ENCODE measurements around the gene SERGEF.
A peak's percentile ranks its signal among the peaks of the same experiment; 100 is the strongest.

SERGEF gene

DNA sequence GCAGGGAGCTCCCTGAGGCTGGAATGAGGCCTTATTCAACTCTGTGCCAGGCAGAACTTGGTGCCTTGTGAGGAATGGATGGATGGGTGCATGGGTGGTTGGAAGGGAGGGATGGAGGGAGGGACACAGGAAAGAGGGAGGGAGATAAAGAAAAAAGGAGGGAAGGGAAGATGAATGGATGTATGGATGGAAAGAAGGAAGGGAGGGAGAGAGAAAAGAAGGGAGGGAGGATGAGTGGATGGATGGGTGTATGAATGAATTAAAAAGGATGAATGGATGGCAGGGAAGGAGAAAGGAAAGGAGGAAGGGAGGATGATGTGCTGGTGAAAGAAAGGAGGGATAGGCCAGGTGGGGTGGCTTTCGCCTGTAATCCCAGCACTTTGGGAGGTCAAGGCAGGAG, 243.6 kb downstream of the SERGEF start:
- DNase-seq (ENCODE audit: low read depth), result no peak
- no peak overlapping the region for H3K4me3 ChIP-seq (ENCODE audit: low read depth, low read length)

DNA sequence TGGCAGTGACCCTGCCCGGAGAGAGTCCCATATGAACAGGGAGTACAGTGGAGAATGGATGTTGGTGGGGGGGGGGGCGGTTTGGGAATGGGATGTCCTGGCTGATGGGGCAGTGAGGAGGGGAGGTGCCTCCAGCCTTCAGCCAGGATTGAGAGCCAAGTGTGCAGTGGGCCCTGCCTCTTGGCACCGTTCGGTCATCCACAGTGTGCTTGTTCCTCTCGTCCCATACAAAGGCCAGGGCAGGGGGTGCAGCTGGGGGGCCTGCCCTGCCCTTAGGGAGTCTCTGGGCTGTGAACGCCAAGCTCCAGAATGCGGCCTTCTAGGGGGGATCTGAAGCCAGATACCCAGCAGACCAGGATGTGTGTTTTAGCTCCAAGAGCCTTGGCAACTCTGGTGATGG, 244.3 kb downstream of the SERGEF start:
- DNase-seq (ENCODE audit: low read depth), result no peak
- H3K4me3 ChIP-seq (ENCODE audit: low read depth, low read length), result no peak overlapping the region
- TF ChIP-seq, protein P1, sequence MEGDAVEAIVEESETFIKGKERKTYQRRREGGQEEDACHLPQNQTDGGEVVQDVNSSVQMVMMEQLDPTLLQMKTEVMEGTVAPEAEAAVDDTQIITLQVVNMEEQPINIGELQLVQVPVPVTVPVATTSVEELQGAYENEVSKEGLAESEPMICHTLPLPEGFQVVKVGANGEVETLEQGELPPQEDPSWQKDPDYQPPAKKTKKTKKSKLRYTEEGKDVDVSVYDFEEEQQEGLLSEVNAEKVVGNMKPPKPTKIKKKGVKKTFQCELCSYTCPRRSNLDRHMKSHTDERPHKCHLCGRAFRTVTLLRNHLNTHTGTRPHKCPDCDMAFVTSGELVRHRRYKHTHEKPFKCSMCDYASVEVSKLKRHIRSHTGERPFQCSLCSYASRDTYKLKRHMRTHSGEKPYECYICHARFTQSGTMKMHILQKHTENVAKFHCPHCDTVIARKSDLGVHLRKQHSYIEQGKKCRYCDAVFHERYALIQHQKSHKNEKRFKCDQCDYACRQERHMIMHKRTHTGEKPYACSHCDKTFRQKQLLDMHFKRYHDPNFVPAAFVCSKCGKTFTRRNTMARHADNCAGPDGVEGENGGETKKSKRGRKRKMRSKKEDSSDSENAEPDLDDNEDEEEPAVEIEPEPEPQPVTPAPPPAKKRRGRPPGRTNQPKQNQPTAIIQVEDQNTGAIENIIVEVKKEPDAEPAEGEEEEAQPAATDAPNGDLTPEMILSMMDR (IDR thresholded peaks at IDR 0.05; ENCODE audit: low read depth, low read length, missing control alignments), result no peak

More for the DNA sequence above, 243.6 kb downstream of the SERGEF start:
- TF ChIP-seq, protein P1 (IDR thresholded peaks at IDR 0.05; ENCODE audit: low read depth, low read length, missing control alignments), result no peak

DNA sequence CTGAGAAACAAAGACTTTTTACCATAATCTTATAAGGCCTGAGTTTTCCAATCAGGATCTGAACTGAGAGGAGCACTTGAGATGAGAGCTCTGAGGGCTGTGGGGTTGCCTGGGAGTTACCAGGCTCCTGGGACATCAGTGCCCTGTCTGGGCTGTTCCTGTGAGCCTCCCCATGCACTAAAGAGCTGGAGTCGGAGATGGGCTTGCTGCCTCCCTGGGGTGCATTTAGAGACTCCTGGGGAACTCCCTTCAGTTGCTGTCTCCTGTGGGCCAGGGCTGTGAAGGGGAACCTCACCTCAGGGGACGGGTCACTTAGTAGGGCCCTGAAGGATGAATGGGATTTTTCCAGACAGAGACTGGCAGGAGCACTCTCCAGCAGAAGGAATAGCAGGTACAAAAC, 244.9 kb downstream of the SERGEF start:
- H3K4me3 ChIP-seq (ENCODE audit: low read depth, low read length), result no peak overlapping the region
- DNase-seq (ENCODE audit: low read depth), result no peak
- TF ChIP-seq, protein P1 (IDR thresholded peaks at IDR 0.05; ENCODE audit: low read depth, low read length, missing control alignments), result no peak

DNA sequence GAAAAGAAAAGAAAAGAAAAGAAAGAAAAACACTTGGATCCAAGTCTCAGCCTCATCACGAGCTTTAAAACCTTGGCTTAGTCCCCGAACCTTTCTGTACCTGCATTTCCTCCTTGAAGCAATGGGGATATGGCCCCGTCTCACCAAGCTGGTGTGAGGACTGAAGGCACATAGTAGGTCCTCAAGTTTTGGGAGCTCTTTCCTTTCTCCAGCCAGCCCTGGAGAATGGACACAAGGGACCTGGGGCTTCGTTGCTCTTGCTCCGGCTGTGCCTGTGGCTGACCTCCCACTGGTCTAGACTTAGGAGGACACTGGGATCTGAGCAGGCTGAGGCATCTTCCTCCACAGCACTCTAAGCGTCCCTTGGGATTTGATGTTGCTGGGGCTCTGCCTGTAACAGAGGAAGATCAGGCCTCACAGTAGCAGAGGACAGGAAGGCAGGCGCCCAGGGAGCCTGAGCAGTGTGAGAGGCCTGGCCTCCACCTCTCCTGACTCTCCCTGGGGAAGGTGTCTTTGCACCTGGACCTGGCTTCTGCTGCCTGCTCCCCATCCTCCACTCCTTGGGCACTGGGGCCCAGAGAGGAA, 245.5 kb downstream of the SERGEF start:
- TF ChIP-seq, protein P1 (IDR thresholded peaks at IDR 0.05; ENCODE audit: low read depth, low read length, missing control alignments), result no peak
- DNase-seq (ENCODE audit: low read depth), result no peak
- no peak overlapping the region for H3K4me3 ChIP-seq (ENCODE audit: low read depth, low read length)

DNA sequence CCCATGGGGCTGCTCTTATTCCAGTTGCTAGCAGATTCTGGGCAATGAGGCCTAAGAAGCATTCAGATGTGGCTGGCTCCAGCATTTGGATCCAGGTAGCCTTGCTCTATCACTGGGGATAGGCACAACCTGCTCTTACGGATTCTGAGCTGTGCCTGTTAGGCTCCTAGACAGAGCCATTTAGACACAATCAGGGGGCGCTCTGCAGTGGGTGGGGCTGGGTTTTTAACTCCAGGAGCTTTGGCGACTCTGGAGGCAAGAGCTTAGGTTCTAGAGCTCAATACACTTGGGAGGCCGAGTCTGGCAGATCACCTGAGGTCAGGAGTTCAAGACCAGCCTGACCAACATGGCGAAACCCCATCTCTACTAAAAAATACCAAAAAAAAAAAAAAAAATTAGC, 246.3 kb downstream of the SERGEF start:
- DNase-seq (ENCODE audit: low read depth), result no peak
- H3K4me3 ChIP-seq (ENCODE audit: low read depth, low read length), result no peak overlapping the region
- TF ChIP-seq, protein P1 (IDR thresholded peaks at IDR 0.05; ENCODE audit: low read depth, low read length, missing control alignments), result peak; percentile 11

DNA sequence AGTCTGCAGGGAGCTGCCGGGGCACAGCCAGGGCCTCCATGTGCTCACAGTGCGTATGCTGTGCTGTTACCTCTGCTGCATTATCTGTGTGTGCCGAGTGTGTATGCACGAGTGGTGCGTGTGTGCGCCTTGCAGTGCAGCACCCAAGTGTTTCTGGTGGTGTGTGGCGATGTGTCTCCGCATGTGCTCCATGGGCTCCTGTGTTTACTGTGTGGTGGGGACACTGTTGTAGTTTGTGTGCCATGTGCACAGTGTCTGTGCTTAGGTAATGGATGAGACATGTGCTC, 246.8 kb downstream of the SERGEF start:
- no peak overlapping the region for H3K4me3 ChIP-seq (ENCODE audit: low read depth, low read length)
- no peak for DNase-seq (ENCODE audit: low read depth)
- TF ChIP-seq, protein P1 (IDR thresholded peaks at IDR 0.05; ENCODE audit: low read depth, low read length, missing control alignments), result no peak

DNA sequence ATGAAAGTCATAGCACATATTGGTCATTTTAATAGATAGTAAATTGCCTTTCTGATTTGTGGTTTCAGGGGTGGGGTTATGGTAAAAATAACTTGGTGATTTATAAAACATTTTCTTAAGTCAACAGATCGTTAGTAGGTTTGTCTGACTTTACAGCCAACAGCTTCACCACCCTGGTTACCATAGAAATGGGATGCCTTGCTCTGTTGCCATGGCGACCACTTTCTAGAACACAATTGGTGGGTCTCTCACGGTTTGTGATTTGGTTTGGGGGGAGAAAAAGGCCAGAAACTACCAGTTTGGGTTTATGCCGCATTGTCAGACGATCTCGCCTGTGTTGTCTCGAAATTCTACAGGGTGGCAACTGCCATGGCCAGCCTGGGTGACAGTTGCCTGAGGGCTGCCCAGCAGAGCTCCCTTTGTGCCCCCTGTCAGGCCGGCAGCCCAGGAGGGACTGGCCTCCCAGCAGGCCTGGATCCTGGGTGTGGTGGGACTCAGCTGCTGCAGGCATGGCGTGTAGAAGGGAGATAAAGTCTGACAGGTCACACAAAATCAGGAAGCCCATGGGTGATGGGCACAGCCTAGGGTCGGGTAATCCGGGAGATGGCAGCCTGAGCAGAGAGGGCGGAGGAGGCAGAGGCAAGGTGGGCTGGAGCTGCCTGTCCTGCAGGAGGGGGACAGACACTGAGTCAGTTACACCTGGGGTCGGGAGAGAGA, 247.3 kb downstream of the SERGEF start:
- no peak for DNase-seq (ENCODE audit: low read depth)
- TF ChIP-seq, protein P1 (IDR thresholded peaks at IDR 0.05; ENCODE audit: low read depth, low read length, missing control alignments), result no peak
- H3K4me3 ChIP-seq (ENCODE audit: low read depth, low read length), result no peak overlapping the region

Measured in GM12864 (cell line).